Thymus (tissue), 11 donors: ENCODE results near the gene CNGB1. TPM values are rescaled to one million over a fixed set of nuclear protein-coding genes. Genes with fewer than 3 reads are reported as not detected.

Experiments
- DNase-seq, 9 donors: peaks; one replicate each; pipeline ENCODE4 v3.0.0-alpha.2; 2013; ENCODE audit warnings: low spot score in 9 of 9, low read depth in 6 of 9, missing footprints in 1 of 9
- H3K27ac ChIP-seq, 2 donors: one replicate each; pipeline ENCODE4 v1.5.1; 2013; ENCODE audit warnings: control low read depth in 1 of 2, low read depth in 1 of 2, low read length in 1 of 2, mild to moderate bottlenecking in 1 of 2, moderate library complexity in 1 of 2
- H3K27me3 ChIP-seq, 2 donors: one replicate each; pipeline ENCODE4 v1.5.1; 2013; ENCODE audit warnings: low read length in 1 of 2; ENCODE audit not compliant: control insufficient read depth in 2 of 2, insufficient read depth in 1 of 2
- H3K36me3 ChIP-seq, 2 donors: one replicate each; pipeline ENCODE4 v1.5.1; 2013; ENCODE audit warnings: low read length in 1 of 2, mild to moderate bottlenecking in 1 of 2, moderate library complexity in 1 of 2; ENCODE audit not compliant: control insufficient read depth in 2 of 2, insufficient read depth in 2 of 2
- H3K4me1 ChIP-seq, 2 donors: one replicate each; pipeline ENCODE4 v1.5.1; 2013; ENCODE audit warnings: low read length in 2 of 2; ENCODE audit not compliant: control insufficient read depth in 2 of 2, insufficient read depth in 2 of 2
- H3K4me3 ChIP-seq, 2 donors: one replicate each; pipeline ENCODE4 v1.5.1; 2013; ENCODE audit warnings: low read length in 2 of 2, control low read depth in 1 of 2, mild to moderate bottlenecking in 1 of 2
- H3K9me3 ChIP-seq, 2 donors: one replicate each; pipeline ENCODE4 v1.5.1; 2013; ENCODE audit warnings: low read length in 1 of 2, mild to moderate bottlenecking in 1 of 2; ENCODE audit not compliant: control insufficient read depth in 2 of 2, insufficient read depth in 1 of 2
- WGBS: extraction: QIAGEN DNeasy Blood & Tissue Kit; methylation state at CpG from one replicate; pipeline ENCODE4 v1.1.7; 2013; 5-methylcytosine and 5-hydroxymethylcytosine counted together
- polyA plus RNA-seq: library from polyadenylated mRNA; stranded (reverse); fragments of 200-250 nt; gene quantifications from one replicate; pipeline ENCODE4 v1.2.3, GENCODE V29; 2013
- total RNA-seq: library from RNA; stranded (reverse); fragments of 120-200 nt; gene quantifications from one replicate; pipeline ENCODE4 v1.2.4, GENCODE V29; 2013
- donor health status: healthy.

The CNGB1 gene
- total and polyA plus RNA-seq, 2 donors = 0.19 to 0.43 TPM

GRCh38 chr16:57952909-57953308 lies 18.0 kb downstream of the CNGB1 start:
- Histone ChIP-seq H3K36me3 (no peaks in the 10 kb centered on the region), H3K27ac (no peak overlapping the region), H3K27me3 (no peaks in the 10 kb centered on the region), H3K9me3 (no peaks in the 10 kb centered on the region), H3K4me3 (no peak overlapping the region), H3K4me1 (no peaks in the 10 kb centered on the region)
- 97% methylated on average over 9 of the region's 9 CpGs for WGBS
- no peak for DNase-seq

- Histone ChIP-seq H3K4me3 (no peak overlapping the region), H3K27ac (no peak overlapping the region), H3K4me1 (no peaks in the 10 kb centered on the region), H3K36me3 (no peaks in the 10 kb centered on the region), H3K27me3 (no peaks in the 10 kb centered on the region), H3K9me3 (no peaks in the 10 kb centered on the region)
- no peak for DNase-seq
- WGBS = 94% methylated on average over 7 of the region's 7 CpGs
Measured at GRCh38 chr16:57951204-57951960, 19.5 kb downstream of the CNGB1 start.

- no peak overlapping the region for H3K4me3 ChIP-seq
Measured at GRCh38 chr16:57950382-57950781, 20.5 kb downstream of the CNGB1 start.

DNA sequence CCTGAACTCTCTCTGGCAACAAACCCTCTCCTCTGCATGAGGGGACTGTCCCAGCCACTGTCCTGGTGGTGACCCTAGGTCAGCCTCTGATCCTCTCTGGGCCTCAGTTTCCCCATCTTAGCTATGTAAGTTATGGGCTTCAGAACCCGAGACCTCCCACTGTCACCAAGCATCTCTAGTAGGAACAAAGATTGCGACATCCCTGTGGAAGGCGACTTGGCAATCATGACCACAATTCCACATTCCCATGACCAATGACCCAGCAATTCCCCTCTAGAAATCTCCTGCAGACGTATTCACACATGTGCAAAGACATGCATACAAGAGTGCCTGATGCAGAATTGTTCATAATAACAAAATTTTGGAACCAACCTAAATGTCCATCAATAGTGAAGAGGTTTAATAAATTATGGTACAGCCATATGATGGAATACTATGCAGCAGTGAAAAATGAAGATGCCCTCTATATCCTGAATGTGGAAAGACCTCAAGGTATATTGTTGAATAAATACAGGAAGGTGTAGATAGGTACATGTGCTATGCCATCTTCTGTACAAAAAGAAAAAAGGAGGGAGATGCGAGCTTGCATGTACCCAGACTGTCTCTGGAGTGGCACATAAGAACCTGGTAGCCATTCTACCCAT lies 21.2 kb downstream of the CNGB1 start:
- WGBS = 94% methylated on average over 5 of the region's 5 CpGs
- H3K36me3 ChIP-seq = no peaks in the 10 kb centered on the region
- H3K4me3 ChIP-seq = no peak overlapping the region
- no peak for DNase-seq
- no peaks in the 10 kb centered on the region for H3K27me3 ChIP-seq
- H3K9me3 ChIP-seq = no peaks in the 10 kb centered on the region
- H3K4me1 ChIP-seq = no peaks in the 10 kb centered on the region
- no peak overlapping the region for H3K27ac ChIP-seq

More at GRCh38 chr16:57950382-57950781, 20.5 kb downstream of the CNGB1 start:
- Histone ChIP-seq H3K9me3 (no peaks in the 10 kb centered on the region), H3K27ac (no peak overlapping the region), H3K36me3 (no peaks in the 10 kb centered on the region), H3K27me3 (no peaks in the 10 kb centered on the region), H3K4me1 (no peaks in the 10 kb centered on the region)
- no peak for DNase-seq
- WGBS = 69% methylated on average over 6 of the region's 6 CpGs

DNA sequence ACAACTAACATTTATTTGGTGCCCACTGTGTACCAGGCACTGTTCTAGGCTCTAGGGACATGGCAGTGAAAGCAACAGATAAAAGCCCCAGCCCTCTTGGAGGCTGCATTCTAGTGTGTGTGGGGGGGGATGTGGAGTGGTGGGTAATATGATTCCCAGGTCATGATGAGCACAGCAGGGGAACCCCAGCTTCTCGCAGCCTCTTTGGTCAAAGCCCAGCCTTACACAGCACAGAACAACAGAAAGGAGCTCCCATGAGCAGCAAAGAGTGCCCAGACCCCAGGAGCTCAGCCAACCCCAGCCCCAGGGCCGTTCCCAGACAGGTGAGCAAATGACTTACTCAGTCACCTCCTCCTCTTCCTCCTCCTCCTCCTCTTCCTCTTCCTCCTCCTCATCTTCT lies 21.9 kb downstream of the CNGB1 start:
- no peak overlapping the region for H3K4me3 ChIP-seq

DNA sequence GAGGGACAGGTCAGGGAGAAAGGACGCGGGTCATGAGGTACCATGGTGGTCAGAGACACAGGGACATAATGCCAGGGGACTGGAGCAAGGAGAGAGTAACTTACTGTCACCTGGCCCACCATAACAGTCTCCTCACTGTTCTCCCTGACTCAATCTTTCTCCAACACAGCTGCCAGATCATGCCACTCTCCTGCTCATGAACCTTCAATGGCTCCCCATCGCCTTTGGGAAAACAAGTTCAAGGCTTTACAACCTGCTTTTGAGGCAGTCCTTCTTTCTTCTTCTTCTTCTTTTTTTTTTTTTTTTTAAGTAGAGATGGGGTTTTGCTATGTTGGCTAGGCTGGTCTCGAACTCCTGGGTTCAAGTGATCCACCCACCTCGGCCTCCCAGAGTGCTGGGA lies 22.9 kb downstream of the CNGB1 start:
- H3K27ac ChIP-seq = no peak overlapping the region

More for the DNA sequence above, 21.9 kb downstream of the CNGB1 start:
- Histone ChIP-seq H3K36me3 (no peaks in the 10 kb centered on the region), H3K27ac (no peak overlapping the region), H3K9me3 (no peaks in the 10 kb centered on the region), H3K4me1 (no peaks in the 10 kb centered on the region), H3K27me3 (no peaks in the 10 kb centered on the region)
- DNase-seq = no peak
- 22% methylated on average over 2 of the region's 2 CpGs for WGBS

GRCh38 chr16:57947261-57947660 lies 23.7 kb downstream of the CNGB1 start:
- Histone ChIP-seq H3K9me3 (no peaks in the 10 kb centered on the region), H3K4me1 (no peaks in the 10 kb centered on the region), H3K27ac (no peak overlapping the region), H3K27me3 (no peaks in the 10 kb centered on the region), H3K4me3 (no peak overlapping the region), H3K36me3 (no peaks in the 10 kb centered on the region)
- no peak for DNase-seq
- WGBS = 92% methylated on average over 2 of the region's 2 CpGs

More for the DNA sequence above, 22.9 kb downstream of the CNGB1 start:
- no peak for DNase-seq
- WGBS = 95% methylated on average over 5 of the region's 5 CpGs
- no peaks in the 10 kb centered on the region for H3K36me3 ChIP-seq
- no peaks in the 10 kb centered on the region for H3K4me1 ChIP-seq
- H3K9me3 ChIP-seq = no peaks in the 10 kb centered on the region
- H3K4me3 ChIP-seq = no peak overlapping the region
- no peaks in the 10 kb centered on the region for H3K27me3 ChIP-seq

- no peaks in the 10 kb centered on the region for H3K4me1 ChIP-seq
- H3K36me3 ChIP-seq = no peaks in the 10 kb centered on the region
- WGBS = 97% methylated on average over 13 of the region's 13 CpGs
- DNase-seq = no peak
- H3K27me3 ChIP-seq = no peaks in the 10 kb centered on the region
- no peak overlapping the region for H3K4me3 ChIP-seq
- no peaks in the 10 kb centered on the region for H3K9me3 ChIP-seq
- no peak overlapping the region for H3K27ac ChIP-seq
Measured at GRCh38 chr16:57946181-57946801, 24.6 kb downstream of the CNGB1 start.

DNA sequence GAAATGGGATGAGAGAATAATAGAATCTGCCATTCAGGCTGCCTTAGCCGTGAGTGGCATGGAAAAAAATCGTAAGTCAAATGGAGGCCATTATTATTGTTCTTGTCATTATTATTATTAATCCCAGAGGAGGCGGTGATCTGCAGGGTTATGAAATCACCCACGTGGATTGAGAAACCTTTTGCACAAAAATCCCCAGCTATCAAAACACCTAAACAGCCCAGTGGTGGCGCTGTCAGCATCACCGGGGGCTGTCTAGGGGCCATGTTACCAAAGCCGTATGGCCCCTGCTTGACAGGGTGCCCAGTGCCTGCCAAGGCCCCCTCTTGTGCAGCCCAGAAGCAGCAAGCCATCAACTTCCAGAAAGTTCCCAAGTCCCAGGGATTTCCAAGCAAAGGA lies 25.2 kb downstream of the CNGB1 start:
- DNase-seq = no peak
- Histone ChIP-seq H3K27ac (no peak overlapping the region), H3K36me3 (no peaks in the 10 kb centered on the region), H3K27me3 (no peaks in the 10 kb centered on the region), H3K4me3 (no peak overlapping the region), H3K4me1 (no peaks in the 10 kb centered on the region), H3K9me3 (no peaks in the 10 kb centered on the region)
- 87% methylated on average over 7 of the region's 7 CpGs for WGBS
